NCI-H1930 (cell line): ENCODE data around the gene JUND.

ENCODE experiments used
- DNase-seq, 2 experiments: peaks; one replicate each; lab custom pipeline; 2025; lab: John Stamatoyannopoulos, UW

The JUND gene

DNA sequence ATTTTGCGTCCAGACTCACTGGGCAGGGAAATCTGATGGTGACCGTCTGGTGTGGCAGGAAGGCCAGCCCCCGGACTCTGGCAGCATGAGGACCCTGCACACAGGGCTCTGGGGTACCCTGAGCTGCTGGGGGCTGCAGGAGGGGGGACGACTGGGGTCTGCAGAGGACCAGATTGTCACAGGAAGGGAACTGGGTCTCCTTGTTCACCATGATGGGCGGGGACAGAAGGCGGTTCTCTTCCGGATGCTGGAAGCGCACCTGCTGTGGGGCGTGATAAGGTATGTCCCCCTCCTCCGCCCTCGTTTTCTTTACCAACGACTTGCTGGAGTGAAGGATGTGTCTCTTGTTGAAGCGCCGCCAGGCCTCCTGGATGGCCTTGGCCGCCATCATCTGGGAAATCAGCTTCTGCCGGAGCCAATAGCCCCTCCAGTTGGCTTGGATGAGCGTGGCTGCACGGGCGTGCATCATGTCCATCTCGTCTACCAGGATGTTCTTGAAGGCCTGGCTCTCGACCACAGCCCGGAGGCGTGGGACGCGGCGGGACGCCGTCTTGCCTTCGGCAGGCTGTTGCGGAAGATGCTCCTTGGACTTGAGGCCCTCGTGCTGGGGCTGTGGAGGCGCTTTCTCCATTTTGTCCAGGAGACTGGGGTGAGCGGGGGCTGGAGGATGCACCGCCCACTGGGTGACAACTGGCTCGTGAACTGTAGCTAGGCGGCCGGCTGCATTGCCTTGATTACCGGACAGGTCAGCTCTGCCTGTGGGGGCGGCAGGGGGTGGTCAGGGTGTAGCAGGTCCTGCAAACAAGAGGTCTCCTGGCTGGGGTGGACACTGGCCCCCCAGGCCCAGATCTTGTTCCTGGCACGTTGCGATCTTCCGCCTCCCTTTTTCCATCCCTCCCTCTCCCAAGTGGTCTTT lies 14.4 kb downstream of the JUND start:
- DNase-seq = no peak

DNA sequence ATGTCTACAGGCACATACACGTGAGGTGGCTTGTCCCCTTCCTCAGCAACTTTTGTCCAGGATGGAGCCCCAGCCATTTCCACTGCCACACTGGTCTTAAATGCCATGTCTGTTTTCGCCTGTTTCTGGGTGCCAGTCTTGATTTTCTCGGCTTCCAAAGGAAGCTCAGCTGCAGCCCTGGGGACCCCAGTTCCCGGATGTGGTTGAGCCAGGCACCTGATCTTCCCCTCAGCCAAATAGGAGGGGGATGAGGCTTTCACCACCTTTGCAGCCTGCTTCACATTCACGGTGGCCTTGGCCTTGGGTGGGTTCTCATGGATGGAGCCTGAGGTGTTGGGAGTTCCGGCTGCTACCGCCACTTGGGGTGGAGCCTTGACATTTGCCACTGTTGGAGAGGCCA lies 15.8 kb downstream of the JUND start:
- DNase-seq = no peak

DNA sequence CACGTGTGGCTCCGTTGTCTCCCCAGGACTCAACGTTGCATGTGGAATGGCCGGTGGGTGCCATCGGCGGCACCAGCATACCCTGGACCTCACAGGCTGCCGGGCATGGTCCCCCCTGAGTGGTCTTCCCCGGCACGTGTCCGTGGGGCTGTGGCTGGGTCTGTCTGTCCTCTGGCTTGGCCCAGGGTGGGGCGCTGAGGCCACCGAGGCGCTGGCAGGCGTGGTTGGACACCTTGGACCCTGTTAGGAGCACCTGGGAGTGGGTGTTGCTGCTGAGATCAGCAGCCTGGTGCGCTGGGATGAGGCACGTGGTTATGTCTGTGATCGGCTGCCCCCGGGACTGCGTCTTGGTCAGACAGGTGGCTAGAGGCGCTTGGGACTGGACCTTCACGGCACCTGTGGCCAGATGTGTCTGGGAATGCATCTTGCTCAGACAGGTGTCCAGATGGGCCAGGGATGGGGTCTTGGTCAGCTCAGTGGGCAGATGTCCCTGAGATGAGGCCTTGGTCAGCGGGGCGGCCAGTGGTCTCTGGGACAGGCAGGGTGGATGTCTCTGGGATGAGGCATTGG lies 16.4 kb downstream of the JUND start:
- no peak for DNase-seq

DNA sequence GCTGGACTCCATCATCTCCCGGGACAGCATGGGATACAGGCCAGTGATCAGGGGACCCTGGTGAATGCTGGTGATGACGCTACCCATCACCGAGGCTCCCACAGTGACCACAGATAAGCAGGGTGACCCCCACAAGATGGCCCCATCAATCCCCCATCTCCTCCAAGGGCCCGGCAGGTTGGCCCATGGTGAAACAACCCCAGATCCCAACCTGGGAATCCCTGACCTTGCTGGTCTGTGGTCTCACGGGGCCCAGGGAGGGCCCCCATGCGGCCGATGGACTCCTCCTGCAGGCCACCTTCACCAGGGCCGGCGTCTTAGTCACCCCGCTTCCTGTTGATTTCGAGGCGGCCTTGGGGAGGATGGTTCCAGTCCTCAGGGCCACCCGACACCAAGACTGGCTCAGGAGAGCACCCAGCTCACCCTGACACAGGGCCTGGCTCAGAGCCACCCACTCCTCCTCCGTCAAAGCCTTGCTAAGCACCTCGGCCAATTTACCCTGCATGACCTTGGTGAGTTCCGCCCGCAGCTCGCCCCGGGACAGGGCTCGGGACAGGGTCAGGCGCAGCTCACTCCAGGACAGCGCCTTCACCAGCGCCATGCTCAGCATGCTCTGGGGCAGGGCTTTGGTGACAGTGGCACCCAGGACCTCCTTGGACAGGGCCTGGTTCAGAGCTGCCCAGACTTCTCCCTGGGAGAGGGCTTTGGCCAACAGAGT lies 17.1 kb downstream of the JUND start:
- no peak for DNase-seq

DNA sequence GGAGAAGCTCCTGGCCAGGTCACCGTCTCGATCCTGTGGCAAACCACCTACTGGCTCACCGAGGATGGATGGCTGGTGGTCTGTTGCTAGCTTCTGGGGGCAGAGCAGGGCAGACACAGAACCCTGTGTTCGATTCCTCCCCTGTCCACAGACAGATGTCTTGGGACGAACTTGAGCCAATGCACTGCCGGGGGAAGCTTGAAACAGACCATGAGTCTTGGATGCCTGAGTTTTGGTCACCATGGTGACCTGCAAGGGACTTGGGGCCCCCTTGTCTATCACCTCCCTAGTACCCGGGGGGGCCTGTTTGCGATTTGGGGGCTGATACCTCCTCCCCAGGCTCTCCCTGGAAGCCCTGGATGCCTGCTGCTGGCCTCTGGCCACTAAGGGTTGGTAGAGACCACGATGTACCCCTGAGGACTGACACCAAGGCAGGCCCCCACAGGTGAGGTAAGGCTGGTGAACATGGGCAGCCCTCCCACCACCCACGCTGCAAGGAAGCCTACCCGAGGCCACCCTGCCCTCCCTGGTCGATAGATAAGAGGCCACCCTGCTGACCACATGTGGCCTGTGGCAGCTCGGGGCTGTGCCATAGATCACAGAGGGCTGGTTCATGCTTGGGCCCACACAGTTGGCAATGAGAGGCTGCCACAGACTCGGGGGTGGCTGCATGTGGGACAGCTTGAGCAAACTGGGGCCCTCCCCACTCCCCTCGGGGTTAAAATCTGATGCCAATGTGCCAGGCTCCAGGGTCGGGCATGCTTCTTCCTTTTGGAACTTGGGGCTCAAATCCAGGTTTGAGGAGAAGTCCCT lies 17.9 kb downstream of the JUND start:
- no peak for DNase-seq

DNA sequence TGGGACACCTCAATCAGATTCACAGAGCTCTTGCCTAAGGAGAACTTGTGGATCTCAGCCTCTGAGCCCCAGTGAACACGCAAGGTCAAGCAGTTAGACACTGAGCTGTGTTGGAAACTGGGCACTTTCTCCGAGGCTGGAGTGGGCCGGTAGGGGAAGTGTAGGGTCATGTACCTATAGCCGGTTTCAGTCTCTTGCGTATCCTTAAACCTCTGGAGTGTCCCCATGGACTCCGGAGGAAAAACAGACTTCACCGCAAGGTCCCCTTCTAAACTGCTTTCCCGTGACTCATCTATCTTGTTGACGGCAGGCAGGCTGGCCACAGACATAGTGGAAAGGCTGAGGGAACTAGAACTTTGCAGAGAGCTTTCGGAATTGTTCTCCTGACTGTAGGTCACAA lies 18.5 kb downstream of the JUND start:
- no peak for DNase-seq

DNA sequence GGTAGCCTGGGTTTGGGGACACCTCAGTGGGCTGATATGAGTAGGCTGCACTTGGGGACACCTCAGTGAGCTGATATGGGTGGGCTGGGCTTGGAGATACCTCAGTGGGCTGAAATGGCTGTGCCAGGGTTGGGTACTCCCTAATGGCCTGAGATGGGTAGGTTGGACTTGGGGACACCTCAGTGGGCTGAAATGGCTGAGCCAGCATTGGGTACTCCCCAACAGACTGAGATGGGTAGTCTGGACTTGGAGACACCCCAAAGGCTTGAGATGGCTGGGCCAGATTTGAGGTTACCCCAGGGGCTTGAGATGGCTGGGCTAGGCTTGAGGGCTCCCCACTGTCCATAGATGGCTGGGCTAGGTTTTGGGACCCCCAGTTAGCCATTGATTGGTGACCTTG lies 19.3 kb downstream of the JUND start:
- DNase-seq = no peak

DNA sequence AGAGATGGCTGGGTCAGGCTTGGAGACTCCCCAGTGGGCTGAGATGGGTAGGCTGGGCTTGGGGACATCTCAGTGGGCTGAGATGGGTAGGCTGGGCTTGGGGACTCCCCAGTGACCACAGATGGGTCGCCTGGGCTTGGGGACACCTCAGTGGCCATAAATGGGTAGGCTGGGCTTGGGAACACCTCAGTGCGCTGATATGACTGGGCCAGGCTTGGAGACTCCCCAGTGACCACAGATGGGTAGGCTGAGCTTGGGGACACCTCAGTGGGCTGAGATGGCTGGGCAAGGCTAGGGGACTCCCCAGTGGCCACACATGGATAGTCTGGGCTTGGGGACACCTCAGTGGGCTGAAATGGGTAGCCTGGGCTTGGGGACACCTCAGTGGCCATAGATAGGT lies 19.9 kb downstream of the JUND start:
- no peak for DNase-seq

DNA sequence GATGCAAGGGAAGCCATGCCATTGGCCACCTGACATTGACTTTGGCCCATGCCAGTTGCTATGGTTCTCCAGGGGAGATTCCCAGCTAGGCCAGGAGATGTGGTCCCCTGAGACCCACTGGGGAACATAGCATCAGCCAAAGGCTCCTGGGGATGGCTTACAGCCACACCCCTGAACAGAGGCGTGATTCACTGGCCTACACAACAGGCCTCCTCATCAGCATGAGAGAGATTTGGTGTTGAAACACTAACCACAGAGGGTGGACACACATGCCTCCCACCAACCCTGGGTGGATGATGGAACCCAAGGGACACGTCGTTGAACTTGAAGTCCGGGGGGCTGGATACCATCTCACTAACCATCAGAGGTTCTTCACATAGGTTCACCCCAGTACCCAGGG lies 21.5 kb downstream of the JUND start:
- no peak for DNase-seq

DNA sequence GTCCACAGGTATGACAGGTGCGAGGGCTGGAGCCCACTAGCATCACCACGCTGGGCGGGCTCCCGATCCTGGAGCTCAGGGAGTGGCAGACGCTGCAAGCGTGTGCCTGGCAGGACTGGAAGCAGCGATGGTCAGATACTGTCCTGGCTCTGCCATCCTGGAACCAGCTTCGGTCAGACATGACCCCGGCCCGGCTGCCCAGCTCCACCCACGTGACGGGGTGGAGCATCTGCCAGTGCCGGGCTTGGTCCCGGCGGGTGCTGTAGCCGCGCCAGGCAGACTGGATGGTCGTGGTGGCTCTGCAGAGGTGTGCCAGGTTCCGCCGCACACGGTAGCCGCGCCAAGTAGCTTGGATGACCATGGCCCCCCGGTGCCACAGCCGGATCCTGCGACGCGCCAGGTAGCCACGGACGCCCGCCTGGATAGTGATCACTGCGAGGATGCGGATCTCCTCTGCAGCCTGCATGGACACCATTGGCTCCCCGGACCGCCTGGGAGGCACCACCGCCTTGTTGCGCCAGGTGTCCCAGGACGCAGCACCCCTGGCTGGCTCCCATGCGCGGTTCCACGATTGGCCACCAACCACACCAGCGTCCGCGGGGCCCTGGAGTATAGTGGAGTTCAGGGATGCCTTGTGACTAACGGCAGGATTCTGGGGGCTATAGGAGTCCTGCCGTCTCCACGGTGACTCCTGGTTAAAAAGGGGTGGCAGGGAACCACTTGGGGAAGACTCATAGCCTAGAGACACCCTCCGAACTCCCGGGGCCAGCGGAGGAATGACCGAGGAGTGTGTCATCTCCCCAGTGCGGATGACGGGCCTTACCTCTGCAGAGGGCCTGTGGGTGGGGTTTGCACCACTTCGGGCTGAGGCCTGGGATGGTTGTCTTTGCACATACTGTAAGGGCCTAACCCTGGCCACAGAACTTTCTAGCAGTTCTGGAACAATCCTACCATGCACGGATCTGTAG lies 23.6 kb downstream of the JUND start:
- DNase-seq = no peak

DNA sequence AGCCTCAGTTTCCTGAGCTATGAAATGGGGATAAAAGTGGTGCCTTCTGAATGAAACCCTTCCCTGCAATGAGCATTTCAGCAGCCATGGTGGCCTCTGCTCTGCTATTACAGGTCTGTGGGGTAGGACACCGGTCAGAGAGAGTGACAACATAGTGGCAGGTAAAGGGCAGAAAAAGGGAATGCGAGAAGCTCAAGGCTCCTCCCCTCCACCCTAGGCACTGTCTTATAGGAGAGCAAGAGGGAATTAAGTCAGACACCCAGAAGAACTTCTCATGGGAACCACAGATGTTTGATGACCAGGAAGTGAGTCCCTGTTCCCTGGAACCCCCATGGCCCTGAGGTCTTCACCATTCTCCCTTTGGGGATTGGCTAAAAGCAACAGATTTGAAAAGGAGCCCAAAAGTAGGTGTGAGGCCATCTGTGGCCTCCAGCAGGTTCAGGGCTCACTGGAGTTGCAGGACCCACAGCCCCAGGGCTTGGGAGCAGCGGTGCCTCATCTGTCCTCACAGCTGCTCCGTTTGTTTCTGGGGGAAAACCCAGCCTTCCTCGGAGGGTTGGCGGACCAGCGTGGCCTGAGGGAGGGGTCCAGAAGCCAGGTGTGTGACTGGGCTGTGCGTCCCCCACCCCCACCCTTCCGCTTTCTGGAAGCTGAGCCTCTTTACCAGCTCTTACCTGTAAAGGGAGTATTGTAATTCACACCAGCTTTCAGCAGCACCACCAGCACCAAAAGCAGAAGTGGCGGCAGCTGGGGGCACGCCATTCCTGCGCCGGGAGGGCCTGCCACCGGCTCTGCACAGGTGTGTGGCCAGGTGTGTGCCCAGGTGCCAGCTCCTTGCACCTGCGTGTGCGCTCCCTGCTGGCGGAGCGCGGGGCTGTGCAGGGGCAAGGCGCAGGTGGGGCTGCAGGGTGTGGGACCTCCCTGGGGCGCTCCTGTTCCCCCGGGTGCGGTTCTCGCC lies 26.6 kb downstream of the JUND start:
- no peak for DNase-seq

DNA sequence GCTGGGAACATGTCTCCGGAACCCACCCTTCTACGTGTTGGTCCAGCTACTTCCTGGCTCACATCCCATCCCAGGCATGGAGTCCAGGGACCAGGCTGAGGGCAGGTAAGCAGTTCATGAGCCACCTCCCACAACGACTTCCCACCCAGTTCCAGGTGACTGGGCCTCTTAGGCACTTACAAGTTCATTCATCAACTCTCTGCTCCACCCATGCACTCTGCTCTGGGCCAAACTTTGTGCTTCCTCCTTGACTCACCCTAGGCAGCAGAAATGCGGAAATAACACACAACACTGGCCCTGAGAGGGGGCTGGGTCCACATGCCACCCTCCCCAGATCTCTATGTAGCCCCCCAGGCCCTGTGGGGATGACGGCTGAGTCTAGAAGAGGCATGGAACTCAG lies 27.7 kb downstream of the JUND start:
- DNase-seq = no peak

DNA sequence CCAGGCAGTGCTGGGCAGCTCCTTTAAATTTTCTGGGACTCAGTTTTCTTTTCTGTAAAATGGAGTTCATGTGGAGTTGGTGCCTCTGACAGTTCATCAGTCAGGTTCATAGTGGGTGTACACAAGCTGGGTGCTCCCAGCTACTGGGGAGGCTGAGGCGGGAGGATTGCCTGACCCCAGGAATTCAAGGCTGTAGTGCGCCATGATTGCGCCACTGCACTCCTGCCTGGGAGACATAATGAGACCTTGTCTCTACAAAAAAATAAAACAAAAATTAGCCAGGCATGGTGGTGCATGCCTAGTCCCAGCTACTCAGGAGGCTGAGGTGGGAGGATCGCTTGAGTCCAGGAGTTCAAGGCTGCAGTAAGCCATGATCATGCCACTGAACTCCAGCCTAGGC lies 28.3 kb downstream of the JUND start:
- no peak for DNase-seq

DNA sequence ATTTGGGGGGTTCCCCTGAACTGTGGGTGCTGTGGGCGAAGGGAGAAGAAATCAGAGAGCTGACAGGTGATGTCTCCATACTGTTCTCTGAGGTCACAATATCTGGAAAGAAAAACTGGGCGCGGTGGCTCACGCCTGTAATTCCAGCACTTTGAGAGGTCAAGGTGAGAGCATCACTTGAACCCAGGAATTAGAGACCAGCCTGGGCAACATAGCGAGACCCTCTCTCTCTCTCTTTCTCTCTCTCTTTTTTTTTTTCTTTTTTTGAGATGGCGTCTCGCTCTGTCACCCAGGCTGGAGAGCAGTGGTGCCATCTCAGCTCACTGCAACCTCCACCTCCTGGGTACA lies 29.1 kb downstream of the JUND start:
- no peak for DNase-seq

DNA sequence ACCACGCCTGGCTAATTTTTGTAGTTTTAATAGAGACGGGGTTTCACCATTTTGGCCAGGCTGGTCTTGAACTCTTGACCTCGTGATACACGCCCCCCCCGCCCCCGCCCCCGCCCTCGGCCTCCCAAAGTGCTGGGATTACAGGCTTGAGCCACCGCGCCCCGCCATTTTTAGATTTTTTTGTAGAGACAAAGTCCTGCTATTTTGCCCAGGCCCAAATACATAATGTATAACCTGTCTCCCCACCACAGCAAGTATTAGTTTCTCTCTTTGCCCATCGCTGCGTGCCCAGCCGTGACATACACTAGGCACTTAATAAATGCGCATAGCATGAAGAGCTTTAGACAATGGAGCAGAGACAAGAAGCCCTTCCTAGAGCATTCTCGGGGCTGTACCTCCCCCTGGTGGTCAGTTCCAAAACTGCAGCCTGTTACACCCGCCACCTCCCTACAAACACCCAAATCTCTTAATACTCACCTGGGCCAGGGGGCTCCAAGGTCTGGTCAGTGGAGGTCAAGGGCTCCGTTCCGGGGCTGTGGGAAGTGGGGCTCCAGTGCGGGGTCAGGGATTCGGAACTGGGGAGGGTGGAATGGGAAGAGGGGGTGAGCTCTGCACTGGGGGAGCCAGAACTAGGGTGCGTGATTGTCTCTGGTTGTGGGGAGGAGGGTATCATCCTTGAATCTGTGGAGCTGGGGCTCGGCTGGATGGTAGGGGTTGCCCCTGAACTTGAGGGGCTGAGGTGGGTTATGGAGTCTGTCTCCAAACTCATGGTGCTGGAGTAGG lies 29.6 kb downstream of the JUND start:
- DNase-seq = peak; percentile 33 to 43

DNA sequence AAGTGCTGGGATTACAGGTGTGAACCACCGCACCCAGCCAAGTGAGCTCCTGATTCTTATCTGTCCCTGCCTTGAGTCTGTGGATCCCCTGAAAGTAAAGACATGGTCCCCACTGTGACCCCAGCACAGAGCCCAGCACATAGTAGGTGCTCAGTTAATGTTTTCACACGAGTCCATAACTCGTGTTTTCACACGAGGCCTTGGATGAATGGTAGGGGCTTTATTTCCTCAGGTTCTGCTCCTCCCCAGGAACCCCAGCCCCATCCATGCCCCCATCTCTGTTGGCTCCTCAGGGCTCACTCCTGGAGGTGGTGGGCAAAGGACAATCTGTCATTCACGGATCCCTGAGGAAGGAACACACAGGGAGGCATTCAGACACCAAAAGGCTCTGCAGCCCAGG lies 31.6 kb downstream of the JUND start:
- no peak for DNase-seq

DNA sequence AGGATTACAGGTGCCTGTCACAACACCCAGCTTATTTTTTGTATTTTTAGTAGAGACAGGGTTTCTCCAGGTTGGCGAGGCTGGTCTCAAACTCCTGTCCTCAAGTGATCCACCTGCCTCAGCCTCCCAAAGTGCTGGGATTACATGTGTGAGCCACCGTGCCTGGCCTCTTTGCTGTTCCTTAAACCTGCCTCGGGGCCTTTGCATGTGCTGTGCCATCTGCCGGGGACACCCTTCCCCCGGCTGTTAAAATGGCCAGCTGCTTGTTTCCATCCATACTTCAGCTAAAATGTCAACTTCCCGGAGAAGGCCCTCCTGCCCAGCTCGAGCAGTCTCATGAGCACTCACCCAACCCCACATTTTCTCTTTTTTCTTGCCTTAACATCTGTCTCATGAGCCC lies 36.1 kb downstream of the JUND start:
- DNase-seq = no peak

DNA sequence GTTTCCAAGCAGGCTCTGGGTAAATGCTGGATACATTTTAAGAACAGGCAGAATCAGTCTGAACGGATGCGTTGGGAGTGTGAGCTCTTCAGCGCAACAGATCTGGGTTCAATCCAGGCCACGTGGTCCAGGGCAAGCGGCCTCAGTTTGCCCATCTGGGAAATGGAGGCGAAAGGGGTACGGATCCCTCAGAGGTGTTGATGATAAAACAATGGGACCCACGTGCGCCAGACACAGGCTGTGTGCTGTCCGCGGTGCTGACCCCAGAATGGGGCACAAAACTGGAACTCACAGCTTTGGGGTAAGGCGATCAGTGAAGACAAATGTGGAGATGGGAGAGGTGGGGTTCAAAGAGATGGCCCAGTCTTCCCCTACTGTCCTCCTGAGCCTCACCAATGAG lies 42.1 kb downstream of the JUND start:
- DNase-seq = no peak

DNA sequence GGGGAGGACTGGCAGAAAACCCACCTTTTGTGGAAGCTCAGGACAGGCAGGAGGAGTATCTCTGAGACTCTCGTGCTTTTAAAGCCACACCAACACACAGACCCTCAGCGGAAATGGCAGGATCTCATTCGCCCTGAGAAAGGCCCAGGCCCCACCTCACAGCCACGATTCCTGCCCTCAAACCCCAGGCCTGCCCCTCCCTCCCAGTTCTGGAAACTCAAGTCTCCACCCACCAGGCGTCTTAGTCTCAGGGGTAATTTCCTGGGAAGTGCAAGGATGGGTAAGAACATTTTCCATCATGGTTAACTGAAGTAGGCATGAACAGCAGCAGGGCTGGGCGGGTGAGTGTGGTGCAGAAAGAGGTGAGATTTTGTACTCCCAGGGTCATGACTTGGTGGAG lies 47.2 kb downstream of the JUND start:
- no peak for DNase-seq
